Stromal cell of bone marrow (primary cell): ENCODE data around the gene LRWD1.
"Not testable (repeated sequence)": the region's sequence is repeated elsewhere in the genome, so short reads cannot be mapped to it uniquely, and the experiment has no call there.

Experiments used
- DNase-seq: peaks from one replicate; pipeline ENCODE4 v3.0.0-alpha.2; 2012; ENCODE audit warnings: low read depth

LRWD1 gene

GRCh38 chr7:102496861-102497260 lies 32.1 kb downstream of the LRWD1 start:
- not testable (repeated sequence) for DNase-seq

GRCh38 chr7:102497308-102497707 lies 32.5 kb downstream of the LRWD1 start:
- DNase-seq = not testable (repeated sequence)

GRCh38 chr7:102498321-102498720 lies 33.5 kb downstream of the LRWD1 start:
- not testable (repeated sequence) for DNase-seq

GRCh38 chr7:102503141-102503540 lies 38.4 kb downstream of the LRWD1 start:
- DNase-seq = not testable (repeated sequence)

GRCh38 chr7:102505298-102506185 lies 40.8 kb downstream of the LRWD1 start:
- not testable (repeated sequence) for DNase-seq

GRCh38 chr7:102507410-102508088 lies 42.8 kb downstream of the LRWD1 start:
- DNase-seq = not testable (repeated sequence)

GRCh38 chr7:102510575-102510974 lies 45.8 kb downstream of the LRWD1 start:
- DNase-seq = not testable (repeated sequence)

- not testable (repeated sequence) for DNase-seq
Measured at GRCh38 chr7:102511860-102512522, 47.2 kb downstream of the LRWD1 start.

GRCh38 chr7:102512642-102513221 lies 47.9 kb downstream of the LRWD1 start:
- peak; percentile 31 for DNase-seq

- DNase-seq = not testable (repeated sequence)
Measured at GRCh38 chr7:102514881-102515721, 50.3 kb downstream of the LRWD1 start.

GRCh38 chr7:102515889-102516288 lies 51.1 kb downstream of the LRWD1 start:
- DNase-seq = not testable (repeated sequence)

GRCh38 chr7:102516951-102517350 lies 52.2 kb downstream of the LRWD1 start:
- not testable (repeated sequence) for DNase-seq

- not testable (repeated sequence) for DNase-seq
Measured at GRCh38 chr7:102517550-102518147, 52.9 kb downstream of the LRWD1 start, which contains the start of gene RASA4B. Gene RASA4B, minus strand, starts transcription at chr7:102517777. Its CDS starts 67 bp downstream, at chr7:102517710.

GRCh38 chr7:102520797-102521196 lies 56.0 kb downstream of the LRWD1 start:
- not testable (repeated sequence) for DNase-seq
